SK-N-SH treated with all-trans-retinoic acid at 6 μM for 48 hours (cell line): ENCODE measurements around the gene CUEDC1.

Experiments used
- ARNTL ChIP-seq: fragments of 450-650 bp; formaldehyde crosslinking; IDR thresholded peaks from 2 replicates; pipeline ENCODE4 v1.5.0; 2020; ENCODE audit warnings: low read depth, mild to moderate bottlenecking, moderate library complexity, borderline replicate concordance
- GLIS3 ChIP-seq: fragments of 250-450 bp; sonication (Bioruptor Pico); IDR thresholded peaks from 2 replicates; pipeline ENCODE4 v1.5.0; 2020; ENCODE audit warnings: mild to moderate bottlenecking, moderate library complexity
- ZFP30 ChIP-seq: fragments of 450-650 bp; formaldehyde crosslinking; IDR thresholded peaks from 2 replicates; pipeline ENCODE4 v1.5.0; 2022; ENCODE audit warnings: mild to moderate bottlenecking, moderate library complexity
- TF ChIP-seq, protein P1 (sequence below): fragments of 250-450 bp; sonication (Bioruptor Pico); IDR thresholded peaks from 2 replicates; pipeline ENCODE4 v1.8.0; 2020; ENCODE audit warnings: mild to moderate bottlenecking, moderate library complexity, borderline replicate concordance
- TF ChIP-seq, protein P2 (sequence below): fragments of 250-450 bp; sonication (Bioruptor Pico); IDR thresholded peaks from 2 replicates; pipeline ENCODE4 v1.5.1; 2020; ENCODE audit warnings: low read depth, mild to moderate bottlenecking, moderate library complexity

DNA sequence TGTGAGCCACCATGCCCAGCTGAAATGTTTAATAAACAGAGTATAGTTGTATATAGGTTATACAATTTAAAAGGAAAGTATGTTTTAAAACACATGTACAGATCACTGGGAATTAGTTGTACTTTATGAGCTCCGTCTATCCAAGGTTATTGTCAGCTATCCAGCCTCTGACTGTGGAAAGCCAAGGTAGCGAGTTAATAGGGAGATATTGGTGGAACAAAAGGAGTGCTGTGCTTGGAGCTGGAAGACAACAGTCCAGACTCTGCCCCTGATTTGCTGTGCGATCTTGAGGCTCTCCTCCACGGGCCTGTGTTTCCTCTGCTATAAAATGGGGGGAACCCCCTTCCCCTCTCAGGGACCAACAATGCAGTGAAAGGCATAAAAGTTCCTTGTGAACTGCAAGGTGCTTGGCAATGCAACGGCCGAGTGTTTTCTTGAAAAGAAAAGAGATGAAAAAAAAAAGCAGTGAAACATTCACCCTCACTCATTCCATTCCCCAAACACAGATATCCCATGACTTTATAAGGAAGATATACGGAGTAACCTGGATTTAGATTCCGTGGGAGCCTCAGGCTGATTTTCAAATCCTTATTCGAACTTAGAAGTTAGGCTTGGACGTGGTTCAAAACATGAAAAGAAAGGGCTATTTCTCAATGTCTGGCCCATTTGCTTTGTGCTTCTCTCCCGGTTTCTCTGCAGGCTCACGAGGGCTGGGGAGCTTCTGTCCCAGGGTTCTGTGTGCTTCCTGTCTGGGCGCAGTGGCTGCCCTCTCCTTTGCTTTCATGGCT lies 34.1 kb downstream of the CUEDC1 start:
- TF ChIP-seq ZFP30 (CRISPR knock-in tag), result no peak
- no peak for TF ChIP-seq ARNTL (CRISPR knock-in tag)
- TF ChIP-seq, protein P1, sequence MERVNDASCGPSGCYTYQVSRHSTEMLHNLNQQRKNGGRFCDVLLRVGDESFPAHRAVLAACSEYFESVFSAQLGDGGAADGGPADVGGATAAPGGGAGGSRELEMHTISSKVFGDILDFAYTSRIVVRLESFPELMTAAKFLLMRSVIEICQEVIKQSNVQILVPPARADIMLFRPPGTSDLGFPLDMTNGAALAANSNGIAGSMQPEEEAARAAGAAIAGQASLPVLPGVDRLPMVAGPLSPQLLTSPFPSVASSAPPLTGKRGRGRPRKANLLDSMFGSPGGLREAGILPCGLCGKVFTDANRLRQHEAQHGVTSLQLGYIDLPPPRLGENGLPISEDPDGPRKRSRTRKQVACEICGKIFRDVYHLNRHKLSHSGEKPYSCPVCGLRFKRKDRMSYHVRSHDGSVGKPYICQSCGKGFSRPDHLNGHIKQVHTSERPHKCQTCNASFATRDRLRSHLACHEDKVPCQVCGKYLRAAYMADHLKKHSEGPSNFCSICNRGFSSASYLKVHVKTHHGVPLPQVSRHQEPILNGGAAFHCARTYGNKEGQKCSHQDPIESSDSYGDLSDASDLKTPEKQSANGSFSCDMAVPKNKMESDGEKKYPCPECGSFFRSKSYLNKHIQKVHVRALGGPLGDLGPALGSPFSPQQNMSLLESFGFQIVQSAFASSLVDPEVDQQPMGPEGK (CRISPR knock-in tag), result no peak
- no peak for TF ChIP-seq GLIS3
- TF ChIP-seq, protein P2, sequence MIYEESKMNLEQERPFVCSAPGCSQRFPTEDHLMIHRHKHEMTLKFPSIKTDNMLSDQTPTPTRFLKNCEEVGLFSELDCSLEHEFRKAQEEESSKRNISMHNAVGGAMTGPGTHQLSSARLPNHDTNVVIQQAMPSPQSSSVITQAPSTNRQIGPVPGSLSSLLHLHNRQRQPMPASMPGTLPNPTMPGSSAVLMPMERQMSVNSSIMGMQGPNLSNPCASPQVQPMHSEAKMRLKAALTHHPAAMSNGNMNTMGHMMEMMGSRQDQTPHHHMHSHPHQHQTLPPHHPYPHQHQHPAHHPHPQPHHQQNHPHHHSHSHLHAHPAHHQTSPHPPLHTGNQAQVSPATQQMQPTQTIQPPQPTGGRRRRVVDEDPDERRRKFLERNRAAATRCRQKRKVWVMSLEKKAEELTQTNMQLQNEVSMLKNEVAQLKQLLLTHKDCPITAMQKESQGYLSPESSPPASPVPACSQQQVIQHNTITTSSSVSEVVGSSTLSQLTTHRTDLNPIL (CRISPR knock-in tag), result no peak
